HEK293 (cell line): ENCODE data around the gene SLC16A5.

ENCODE experiments used
- CTCF ChIA-PET: fragments of 350-600 bp; formaldehyde crosslinking; extraction: SDS; loops from one replicate; lab custom pipeline; 2021; ENCODE audit warnings: antibody characterized with exemption; lab: Yijun Ruan, JAX
- POLR2A ChIA-PET: fragments of 300-600 bp; formaldehyde crosslinking; extraction: SDS; loops from one replicate; lab custom pipeline; 2020; ENCODE audit warnings: antibody characterized with exemption, inconsistent platforms; lab: Yijun Ruan, JAX
- H3K27ac ChIP-seq: fragments of 200-500 bp; sonication (Bioruptor generic); 2 replicates; pipeline ENCODE4 v1.5.1; 2014; ENCODE audit warnings: low read depth, low read length, control low read depth, inconsistent platforms; ENCODE audit errors: extremely low read depth
- H3K36me3 ChIP-seq, 2 experiments: fragments of 200-500 bp in 1 of 2; sonication (Bioruptor generic) in 1 of 2; 1 replicate in 1 of 2; 2 replicates in 1 of 2; pipeline ENCODE4 v1.5.1; 2014 to 2017; ENCODE audit warnings: inconsistent platforms in 2 of 2, low read length in 2 of 2; ENCODE audit not compliant: control insufficient read depth in 2 of 2, insufficient read depth in 1 of 2
- H3K4me1 ChIP-seq: fragments of 200-500 bp; sonication (Bioruptor generic); 2 replicates; pipeline ENCODE4 v1.5.1; 2014; ENCODE audit warnings: mild to moderate bottlenecking, low read length, inconsistent platforms; ENCODE audit not compliant: control insufficient read depth, insufficient read depth
- H3K4me3 ChIP-seq: 2 replicates; pipeline ENCODE4 v1.5.1; 2011; ENCODE audit warnings: low read depth, mild to moderate bottlenecking, control low read depth, low read length, moderate library complexity
- H3K9me3 ChIP-seq: fragments of 200-500 bp; sonication (Bioruptor generic); 2 replicates; pipeline ENCODE4 v1.5.1; 2014; ENCODE audit warnings: low read depth, low read length, inconsistent platforms; ENCODE audit not compliant: control insufficient read depth, insufficient read depth
- GLIS1 ChIP-seq: fragments of 450-650 bp; formaldehyde crosslinking; IDR thresholded peaks from 2 replicates; pipeline ENCODE4 v1.5.1; 2016; ENCODE audit warnings: missing biosample characterization, missing genetic modification characterization
- GLIS2 ChIP-seq: fragments of 450-650 bp; formaldehyde crosslinking; IDR thresholded peaks from 2 replicates; pipeline ENCODE4 v1.5.1; 2016; ENCODE audit warnings: missing biosample characterization, missing genetic modification characterization
- KLF16 ChIP-seq: fragments of 450-650 bp; formaldehyde crosslinking; IDR thresholded peaks from 2 replicates; pipeline ENCODE4 v1.5.1; 2017; ENCODE audit warnings: missing biosample characterization, missing genetic modification characterization
- KLF17 ChIP-seq: fragments of 450-650 bp; formaldehyde crosslinking; IDR thresholded peaks from 2 replicates; pipeline ENCODE4 v1.5.1; 2016; ENCODE audit warnings: missing biosample characterization, missing genetic modification characterization
- KLF9 ChIP-seq: fragments of 450-650 bp; formaldehyde crosslinking; IDR thresholded peaks from 2 replicates; pipeline ENCODE4 v1.5.1; 2016; ENCODE audit warnings: missing biosample characterization, missing genetic modification characterization, low read depth
- SP2 ChIP-seq: fragments of 450-650 bp; formaldehyde crosslinking; IDR thresholded peaks from 2 replicates; pipeline ENCODE4 v1.5.1; 2016; ENCODE audit warnings: missing biosample characterization, missing genetic modification characterization
- SP3 ChIP-seq: fragments of 450-650 bp; formaldehyde crosslinking; IDR thresholded peaks from 2 replicates; pipeline ENCODE4 v1.5.1; 2016; ENCODE audit warnings: missing biosample characterization, missing genetic modification characterization
- ZBTB48 ChIP-seq: fragments of 450-650 bp; formaldehyde crosslinking; IDR thresholded peaks from 2 replicates; pipeline ENCODE4 v1.5.1; 2016; ENCODE audit warnings: missing biosample characterization, missing genetic modification characterization
- ZBTB7A ChIP-seq: fragments of 450-650 bp; formaldehyde crosslinking; IDR thresholded peaks from 2 replicates; pipeline ENCODE4 v1.5.1; 2016; ENCODE audit warnings: low read depth, missing biosample characterization, missing genetic modification characterization
- ZBTB8A ChIP-seq: fragments of 450-650 bp; formaldehyde crosslinking; IDR thresholded peaks from 2 replicates; pipeline ENCODE4 v1.5.1; 2016; ENCODE audit warnings: missing biosample characterization, missing genetic modification characterization
- ZFP41 ChIP-seq: fragments of 450-650 bp; formaldehyde crosslinking; IDR thresholded peaks from 2 replicates; pipeline ENCODE4 v1.5.1; 2016; ENCODE audit warnings: missing biosample characterization, missing genetic modification characterization, borderline replicate concordance
- ZIC2 ChIP-seq: fragments of 450-650 bp; formaldehyde crosslinking; IDR thresholded peaks from 2 replicates; pipeline ENCODE4 v1.5.1; 2016; ENCODE audit warnings: missing biosample characterization, missing genetic modification characterization
- ZNF112 ChIP-seq: fragments of 450-650 bp; formaldehyde crosslinking; IDR thresholded peaks from 2 replicates; pipeline ENCODE4 v1.5.0; 2017; ENCODE audit warnings: missing biosample characterization, missing genetic modification characterization
- ZNF114 ChIP-seq: fragments of 450-650 bp; formaldehyde crosslinking; IDR thresholded peaks from 2 replicates; pipeline ENCODE4 v1.5.0; 2017; ENCODE audit warnings: missing biosample characterization, missing genetic modification characterization
- ZNF155 ChIP-seq: fragments of 450-650 bp; formaldehyde crosslinking; IDR thresholded peaks from 2 replicates; pipeline ENCODE4 v1.5.1; 2016; ENCODE audit warnings: missing biosample characterization, missing genetic modification characterization
- ZNF280C ChIP-seq: fragments of 450-650 bp; formaldehyde crosslinking; IDR thresholded peaks from 2 replicates; pipeline ENCODE4 v1.5.1; 2016; ENCODE audit warnings: missing biosample characterization, missing genetic modification characterization
- ZNF341 ChIP-seq: fragments of 450-650 bp; formaldehyde crosslinking; IDR thresholded peaks from 2 replicates; pipeline ENCODE4; 2016; ENCODE audit warnings: low read depth, missing biosample characterization, missing genetic modification characterization
- ZNF366 ChIP-seq: fragments of 450-650 bp; formaldehyde crosslinking; conservative IDR thresholded peaks from 2 replicates; pipeline ENCODE4 v1.5.1; 2016; ENCODE audit warnings: missing biosample characterization, missing genetic modification characterization
- ZNF37A ChIP-seq: fragments of 450-650 bp; IDR thresholded peaks from 2 replicates; pipeline ENCODE4 v1.5.1; 2018; ENCODE audit warnings: missing biosample characterization, missing genetic modification characterization
- ZNF544 ChIP-seq: fragments of 450-650 bp; formaldehyde crosslinking; IDR thresholded peaks from 2 replicates; pipeline ENCODE4 v1.5.0; 2017; ENCODE audit warnings: missing biosample characterization, missing genetic modification characterization
- ZNF549 ChIP-seq: fragments of 450-650 bp; IDR thresholded peaks from 2 replicates; pipeline ENCODE4 v1.5.1; 2018; ENCODE audit warnings: missing biosample characterization, missing genetic modification characterization, mild to moderate bottlenecking, inconsistent platforms, moderate library complexity
- ZNF629 ChIP-seq: fragments of 450-650 bp; formaldehyde crosslinking; IDR thresholded peaks from 2 replicates; pipeline ENCODE4 v1.5.1; 2017; ENCODE audit warnings: missing biosample characterization, missing genetic modification characterization
- ZNF664 ChIP-seq: fragments of 450-650 bp; formaldehyde crosslinking; IDR thresholded peaks from 2 replicates; pipeline ENCODE4 v1.5.1; 2016; ENCODE audit warnings: missing biosample characterization, missing genetic modification characterization
- ZNF670 ChIP-seq: fragments of 450-650 bp; formaldehyde crosslinking; IDR thresholded peaks from 2 replicates; pipeline ENCODE4 v1.5.1; 2016; ENCODE audit warnings: missing biosample characterization, missing genetic modification characterization, low read depth
- ZSCAN4 ChIP-seq: fragments of 450-650 bp; formaldehyde crosslinking; IDR thresholded peaks from 2 replicates; pipeline ENCODE4 v1.5.1; 2017; ENCODE audit warnings: missing biosample characterization, missing genetic modification characterization
- TF ChIP-seq, protein P1 (sequence below): fragments of 450-650 bp; formaldehyde crosslinking; optimal IDR thresholded peaks from 2 replicates; pipeline ENCODE3; 2016; ENCODE audit warnings: missing biosample characterization, mild to moderate bottlenecking, missing genetic modification characterization
- TF ChIP-seq, protein P2 (sequence below): fragments of 450-650 bp; formaldehyde crosslinking; IDR thresholded peaks from 2 replicates; pipeline ENCODE4 v1.5.1; 2017; ENCODE audit warnings: missing biosample characterization, missing genetic modification characterization

The SLC16A5 gene

DNA sequence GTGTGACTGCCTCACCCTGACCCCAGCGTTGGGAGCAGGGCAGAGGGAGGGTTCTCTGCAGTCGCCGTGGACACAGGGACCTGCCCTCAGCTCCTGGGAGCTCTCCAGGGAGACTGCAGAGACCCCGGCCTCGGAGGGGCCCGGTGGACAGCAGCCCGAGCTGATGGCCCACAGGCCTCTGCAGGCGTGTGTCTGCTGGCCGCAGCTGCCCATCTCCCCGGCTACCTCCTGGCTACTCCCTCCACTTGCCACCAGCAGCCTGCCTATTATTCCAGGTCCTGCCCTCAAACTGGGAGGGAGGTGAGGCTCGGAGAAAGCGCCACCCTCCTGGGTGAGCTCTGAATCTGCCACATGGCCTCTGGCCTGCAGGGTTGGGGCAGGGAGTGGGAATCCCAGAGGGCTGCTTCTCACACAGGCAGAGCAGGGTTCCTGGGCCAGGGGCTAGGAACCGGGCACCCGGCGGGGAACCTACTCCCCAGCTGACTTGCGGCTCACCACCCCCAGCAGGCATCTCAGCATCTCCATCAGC lies 7.2 kb downstream of the SLC16A5 start:
- Histone ChIP-seq H3K36me3 (peaks cover 0 to 11% of the 10 kb centered on the region in 2 experiments; a peak in 1 of 3 replicates), H3K27ac (no peak overlapping the region), H3K9me3 (no peaks in the 10 kb centered on the region), H3K4me3 (no peak overlapping the region), H3K4me1 (peaks cover 2% of the 10 kb centered on the region; the same call in 1 of the 2 replicates)
- peak; percentile 21; the same call in 1 of the 2 replicates for TF ChIP-seq GLIS1 (tag by site-specific recombination)
- TF ChIP-seq ZNF112 (tag by site-specific recombination): no peak
- TF ChIP-seq ZIC2: peak; percentile 98
- peak; percentile 27 for TF ChIP-seq SP2 (tag by site-specific recombination)
- no peak for TF ChIP-seq ZNF544 (tag by site-specific recombination)
- no peak for TF ChIP-seq ZNF670
- TF ChIP-seq ZNF549: no peak
- no peak for TF ChIP-seq ZNF155
- TF ChIP-seq ZNF37A (tag by site-specific recombination): no peak
- TF ChIP-seq KLF9: no peak
- TF ChIP-seq ZNF341 (tag by site-specific recombination): peak; percentile 73
- TF ChIP-seq ZFP41 (tag by site-specific recombination): no peak
- TF ChIP-seq, protein P1, sequence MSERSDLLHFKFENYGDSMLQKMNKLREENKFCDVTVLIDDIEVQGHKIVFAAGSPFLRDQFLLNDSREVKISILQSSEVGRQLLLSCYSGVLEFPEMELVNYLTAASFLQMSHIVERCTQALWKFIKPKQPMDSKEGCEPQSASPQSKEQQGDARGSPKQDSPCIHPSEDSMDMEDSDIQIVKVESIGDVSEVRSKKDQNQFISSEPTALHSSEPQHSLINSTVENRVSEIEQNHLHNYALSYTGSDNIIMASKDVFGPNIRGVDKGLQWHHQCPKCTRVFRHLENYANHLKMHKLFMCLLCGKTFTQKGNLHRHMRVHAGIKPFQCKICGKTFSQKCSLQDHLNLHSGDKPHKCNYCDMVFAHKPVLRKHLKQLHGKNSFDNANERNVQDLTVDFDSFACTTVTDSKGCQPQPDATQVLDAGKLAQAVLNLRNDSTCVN (tag by site-specific recombination): no peak
- 0 out of 2 replicates have a peak, but pooled peaks have one; percentile 17 for TF ChIP-seq GLIS2 (tag by site-specific recombination)
- ChIA-PET CTCF (interaction anchor here (0.5 to 3.1 kb wide), 5 partner anchors 10 to 133 kb away, joined by 3 to 22 read pairs (median 4); no protein-coding TSS in a partner anchor), POLR2A (interaction anchor here (2.2 kb wide), 1 partner anchor 19 kb away, joined by 7 read pairs; no protein-coding TSS in a partner anchor)

- H3K4me1 ChIP-seq: peaks cover under 1% of the 10 kb centered on the region; the same call in 1 of the 2 replicates
- no peak for TF ChIP-seq ZNF549
- TF ChIP-seq ZBTB48 (tag by site-specific recombination): peak; percentile 76
- no peak for TF ChIP-seq ZIC2
- TF ChIP-seq SP2 (tag by site-specific recombination): no peak
- TF ChIP-seq KLF16 (tag by site-specific recombination): peak; percentile 43; the same call in 1 of the 2 replicates
- TF ChIP-seq SP3: peak; percentile 37; the same call in 1 of the 2 replicates
- 0 out of 2 replicates have a peak, but pooled peaks have one; percentile 38 for TF ChIP-seq ZNF629 (tag by site-specific recombination)
- TF ChIP-seq, protein P2, sequence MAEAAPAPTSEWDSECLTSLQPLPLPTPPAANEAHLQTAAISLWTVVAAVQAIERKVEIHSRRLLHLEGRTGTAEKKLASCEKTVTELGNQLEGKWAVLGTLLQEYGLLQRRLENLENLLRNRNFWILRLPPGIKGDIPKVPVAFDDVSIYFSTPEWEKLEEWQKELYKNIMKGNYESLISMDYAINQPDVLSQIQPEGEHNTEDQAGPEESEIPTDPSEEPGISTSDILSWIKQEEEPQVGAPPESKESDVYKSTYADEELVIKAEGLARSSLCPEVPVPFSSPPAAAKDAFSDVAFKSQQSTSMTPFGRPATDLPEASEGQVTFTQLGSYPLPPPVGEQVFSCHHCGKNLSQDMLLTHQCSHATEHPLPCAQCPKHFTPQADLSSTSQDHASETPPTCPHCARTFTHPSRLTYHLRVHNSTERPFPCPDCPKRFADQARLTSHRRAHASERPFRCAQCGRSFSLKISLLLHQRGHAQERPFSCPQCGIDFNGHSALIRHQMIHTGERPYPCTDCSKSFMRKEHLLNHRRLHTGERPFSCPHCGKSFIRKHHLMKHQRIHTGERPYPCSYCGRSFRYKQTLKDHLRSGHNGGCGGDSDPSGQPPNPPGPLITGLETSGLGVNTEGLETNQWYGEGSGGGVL: no peak
- TF ChIP-seq ZNF114: no peak
- no peak for TF ChIP-seq ZNF664
- TF ChIP-seq ZNF366 (tag by site-specific recombination): no peak
- no peak for TF ChIP-seq ZNF280C (tag by site-specific recombination)
- TF ChIP-seq KLF17: peak; percentile 88
- TF ChIP-seq ZBTB8A (tag by site-specific recombination): 0 out of 2 replicates have a peak, but pooled peaks have one; percentile 41
- no peak for TF ChIP-seq ZSCAN4
- no peak for TF ChIP-seq ZBTB7A
- 0 out of 2 replicates have a peak, but pooled peaks have one; percentile 15 for TF ChIP-seq GLIS1 (tag by site-specific recombination)
- 0 out of 2 replicates have a peak, but pooled peaks have one; percentile 32 for TF ChIP-seq KLF9
Measured at GRCh38 chr17:75096082-75096625, 8.4 kb downstream of the SLC16A5 start.

More at GRCh38 chr17:75096082-75096625, 8.4 kb downstream of the SLC16A5 start:
- CTCF ChIA-PET: interaction anchor here (0.6 to 3.1 kb wide), 6 partner anchors 9 to 134 kb away, joined by 3 to 22 read pairs (median 4); no protein-coding TSS in a partner anchor
- no peak overlapping the region for H3K27ac ChIP-seq
- H3K4me3 ChIP-seq: no peak overlapping the region
- H3K36me3 ChIP-seq: peaks cover 0 to 19% of the 10 kb centered on the region in 2 experiments; a peak in 1 of 3 replicates
- H3K9me3 ChIP-seq: no peaks in the 10 kb centered on the region
- POLR2A ChIA-PET: interaction anchor here (0.6 to 2.8 kb wide), 8 partner anchors 9 to 313 kb away, joined by 3 to 19 read pairs (median 5); partner anchors contain the start of genes ARMC7 and MRPL58
